ENCODE data around the gene RAD51C.

DNA sequence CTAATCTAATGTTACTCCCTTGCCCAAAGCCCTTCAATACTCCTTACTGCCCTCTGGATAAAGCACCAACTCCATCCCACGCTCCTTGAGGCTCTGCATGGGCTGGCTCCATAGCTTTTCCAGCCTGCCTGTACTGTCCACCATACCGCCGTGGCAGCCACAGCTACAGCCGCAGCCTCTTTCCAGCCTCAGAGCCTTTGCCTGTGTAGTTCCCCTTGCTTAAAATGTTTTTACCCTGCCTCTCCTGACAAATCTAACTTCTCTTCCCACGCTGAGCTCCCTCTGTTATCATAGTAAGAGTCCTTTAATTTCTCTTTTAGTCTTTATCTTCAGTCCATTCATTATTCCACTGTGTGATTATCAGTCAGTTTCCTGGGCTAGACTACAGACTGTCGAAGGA, 22.5 kb upstream of the RAD51C start:
- TF ChIP-seq, protein P1, sequence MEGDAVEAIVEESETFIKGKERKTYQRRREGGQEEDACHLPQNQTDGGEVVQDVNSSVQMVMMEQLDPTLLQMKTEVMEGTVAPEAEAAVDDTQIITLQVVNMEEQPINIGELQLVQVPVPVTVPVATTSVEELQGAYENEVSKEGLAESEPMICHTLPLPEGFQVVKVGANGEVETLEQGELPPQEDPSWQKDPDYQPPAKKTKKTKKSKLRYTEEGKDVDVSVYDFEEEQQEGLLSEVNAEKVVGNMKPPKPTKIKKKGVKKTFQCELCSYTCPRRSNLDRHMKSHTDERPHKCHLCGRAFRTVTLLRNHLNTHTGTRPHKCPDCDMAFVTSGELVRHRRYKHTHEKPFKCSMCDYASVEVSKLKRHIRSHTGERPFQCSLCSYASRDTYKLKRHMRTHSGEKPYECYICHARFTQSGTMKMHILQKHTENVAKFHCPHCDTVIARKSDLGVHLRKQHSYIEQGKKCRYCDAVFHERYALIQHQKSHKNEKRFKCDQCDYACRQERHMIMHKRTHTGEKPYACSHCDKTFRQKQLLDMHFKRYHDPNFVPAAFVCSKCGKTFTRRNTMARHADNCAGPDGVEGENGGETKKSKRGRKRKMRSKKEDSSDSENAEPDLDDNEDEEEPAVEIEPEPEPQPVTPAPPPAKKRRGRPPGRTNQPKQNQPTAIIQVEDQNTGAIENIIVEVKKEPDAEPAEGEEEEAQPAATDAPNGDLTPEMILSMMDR (conservative IDR thresholded peaks at IDR 0.05 in 1 of 2, IDR thresholded peaks at IDR 0.05 in 1 of 2; ENCODE audit: extremely low read depth in 1 of 2, insufficient read depth in 1 of 2, low read depth in 1 of 2, low read length in 2 of 2), result no peak
- TF ChIP-seq EZH2 (IDR thresholded peaks at IDR 0.05; ENCODE audit: borderline replicate concordance, low read length), result no peak
